Natural killer cell (primary cell): ENCODE results near the gene FUT8. TPM values are rescaled to one million over a fixed set of nuclear protein-coding genes. Genes with fewer than 3 reads are reported as not detected.

ENCODE experiments used
- ATAC-seq, 3 donors: fragments of 150-1000 bp in 2 of 3; fragments of 200-7000 bp in 1 of 3; cut with Tn5 transposase; 1 replicate in 1 of 3; 2 replicates in 2 of 3; pipeline ENCODE4 v1.10.0; 2021; ENCODE audit warnings: mild to moderate bottlenecking in 2 of 3, moderate library complexity in 2 of 3
- DNase-seq, 2 donors: peaks; one replicate each; pipeline versions ENCODE4 v3.0.0 to v3.0.0-alpha.2; 2013 to 2021; ENCODE audit warnings: mixed read lengths in 1 of 2
- H3K27ac ChIP-seq: one replicate; pipeline ENCODE4 v1.5.1; 2013; ENCODE audit warnings: mild to moderate bottlenecking, low read length
- H3K27me3 ChIP-seq: one replicate; pipeline ENCODE4 v1.6.1; 2013; ENCODE audit warnings: low read length; ENCODE audit not compliant: control insufficient read depth, insufficient read depth
- H3K36me3 ChIP-seq: one replicate; pipeline ENCODE4 v1.6.1; 2013; ENCODE audit warnings: low read length; ENCODE audit not compliant: control insufficient read depth, insufficient read depth
- H3K4me1 ChIP-seq: one replicate; pipeline ENCODE4 v1.6.1; 2013; ENCODE audit warnings: low read length; ENCODE audit not compliant: control insufficient read depth, insufficient read depth
- H3K4me3 ChIP-seq: one replicate; pipeline ENCODE4 v1.5.1; 2013; ENCODE audit warnings: low read length
- H3K9me3 ChIP-seq: one replicate; pipeline ENCODE4 v1.6.1; 2013; ENCODE audit warnings: low read length; ENCODE audit not compliant: control insufficient read depth, insufficient read depth
- H3K27ac Mint-ChIP-seq, 2 donors: one replicate each; pipeline ENCODE4 v1.8.0; 2022; ENCODE audit warnings: mild to moderate bottlenecking in 2 of 2, mixed read lengths in 2 of 2, moderate library complexity in 1 of 2
- H3K27me3 Mint-ChIP-seq, 2 donors: one replicate each; pipeline ENCODE4 v1.8.0; 2022; ENCODE audit warnings: low read depth in 2 of 2, mixed read lengths in 2 of 2
- H3K36me3 Mint-ChIP-seq: one replicate; pipeline ENCODE4 v1.8.0; 2022; ENCODE audit warnings: mixed read lengths
- H3K4me1 Mint-ChIP-seq, 2 donors: one replicate each; pipeline ENCODE4 v1.8.0; 2022; ENCODE audit warnings: mixed read lengths in 2 of 2
- H3K4me3 Mint-ChIP-seq: one replicate; pipeline ENCODE4 v1.8.0; 2022; ENCODE audit warnings: mild to moderate bottlenecking, moderate library complexity, mixed read lengths
- H3K9me3 Mint-ChIP-seq, 2 donors: one replicate each; pipeline ENCODE4 v1.8.0; 2022; ENCODE audit warnings: mixed read lengths in 2 of 2
- CTCF ChIP-seq: fragments of 200-600 bp; IDR thresholded peaks from one replicate; pipeline ENCODE4 v1.8.0; 2022; ENCODE audit warnings: antibody characterized with exemption
- WGBS: methylation state at CpG from one replicate; pipeline ENCODE4 v1.1.7; 2013; ENCODE audit warnings: missing lambda C conversion rate; ENCODE audit not compliant: insufficient coverage; 5-methylcytosine and 5-hydroxymethylcytosine counted together
- intact Hi-C: fragments of 100-400 bp; cut with micrococcal nuclease; formaldehyde crosslinking; loops from one replicate; pipeline ENCODE4 v1.14.2; 2022
- total RNA-seq, 4 donors: library from RNA; stranded (reverse); fragments of 120-200 nt in 1 of 4; gene quantifications; one replicate each; pipeline versions ENCODE4 v1.2.3 to v1.2.4, GENCODE V29; 2013 to 2022

FUT8 gene
- total RNA-seq, 3 donors from 2014 or later (not counting 1 experiment from before 2014, with no cell fraction given), result 20.7 to 29.2 (median 21.2) TPM

- no peak for DNase-seq
- no peak for TF ChIP-seq CTCF
- Mint-ChIP-seq H3K4me3 (no peak overlapping the region), H3K36me3 (no peaks in the 10 kb centered on the region), H3K27me3 (no peaks in the 10 kb centered on the region), H3K4me1 (peaks cover 16 to 30% of the 10 kb centered on the region in 2 donors), H3K27ac (no peak overlapping the region), H3K9me3 (no peaks in the 10 kb centered on the region)
- no peak for ATAC-seq
- WGBS, result 50% methylated on average over 3 of the region's 3 CpGs
- no peak overlapping the region for H3K4me3 ChIP-seq
- intact Hi-C loops, result no loop called here
- H3K36me3 ChIP-seq, result no peaks in the 10 kb centered on the region
- H3K9me3 ChIP-seq, result no peaks in the 10 kb centered on the region
- no peaks in the 10 kb centered on the region for H3K4me1 ChIP-seq
- no peak overlapping the region for H3K27ac ChIP-seq
- no peaks in the 10 kb centered on the region for H3K27me3 ChIP-seq
These were observed 21.8 kb downstream of the FUT8 start for GRCh38 chr14:65434216-65434850.

DNA sequence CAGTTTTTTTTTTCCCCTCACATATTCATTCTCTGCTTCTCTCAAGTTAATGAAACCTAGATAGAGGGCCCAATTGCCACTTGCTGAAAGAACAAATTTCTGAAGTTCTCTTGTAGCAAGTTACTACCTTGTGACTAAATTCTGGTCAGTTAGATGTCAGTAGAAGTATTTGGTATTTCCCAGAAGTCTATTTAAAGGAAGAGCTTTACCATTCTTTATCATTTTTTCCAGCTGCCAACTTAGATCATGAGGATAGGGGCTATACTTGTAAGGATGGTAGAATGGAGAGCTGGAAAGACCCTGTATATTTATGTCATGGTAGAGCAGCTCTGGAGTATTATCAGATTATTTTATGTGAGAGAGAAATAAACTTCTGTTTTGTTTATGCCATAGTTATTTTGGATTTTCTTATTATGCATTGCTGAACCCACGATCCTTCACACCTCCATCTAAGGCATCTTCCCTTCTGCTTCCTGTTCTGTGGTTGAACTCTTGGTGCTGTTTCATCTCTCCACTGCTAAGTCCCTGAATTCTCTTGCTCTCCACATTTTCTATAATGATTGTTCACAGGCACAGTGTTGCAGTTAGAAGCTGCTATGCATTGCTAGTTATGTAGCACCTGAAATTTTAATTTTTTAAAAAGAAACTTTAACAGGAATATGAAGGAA lies 25.9 kb downstream of the FUT8 start:
- no peaks in the 10 kb centered on the region for H3K27me3 ChIP-seq
- intact Hi-C loops, result no loop called here
- no peak for TF ChIP-seq CTCF
- Mint-ChIP-seq H3K27me3 (no peaks in the 10 kb centered on the region), H3K27ac (peak overlapping the region; percentile 24 to 25), H3K9me3 (no peaks in the 10 kb centered on the region), H3K36me3 (no peaks in the 10 kb centered on the region), H3K4me1 (peaks cover 16 to 26% of the 10 kb centered on the region in 2 donors), H3K4me3 (peak overlapping the region; percentile 49)
- ATAC-seq, result no peak
- H3K9me3 ChIP-seq, result no peaks in the 10 kb centered on the region
- no peak overlapping the region for H3K27ac ChIP-seq
- WGBS, result 0% methylated on average over 1 of the region's 1 CpG
- H3K4me3 ChIP-seq, result no peak overlapping the region
- DNase-seq, result peak in 1 of 2 donors; percentile 10
- H3K4me1 ChIP-seq, result no peaks in the 10 kb centered on the region
- H3K36me3 ChIP-seq, result no peaks in the 10 kb centered on the region

- Histone ChIP-seq H3K27ac (no peak overlapping the region), H3K4me1 (no peaks in the 10 kb centered on the region), H3K27me3 (no peaks in the 10 kb centered on the region), H3K9me3 (no peaks in the 10 kb centered on the region), H3K36me3 (no peaks in the 10 kb centered on the region), H3K4me3 (no peak overlapping the region)
- Mint-ChIP-seq H3K4me3 (peak overlapping the region; percentile 49), H3K36me3 (no peaks in the 10 kb centered on the region), H3K9me3 (no peaks in the 10 kb centered on the region), H3K4me1 (peaks cover 16 to 21% of the 10 kb centered on the region in 2 donors), H3K27ac (no peak overlapping the region), H3K27me3 (no peaks in the 10 kb centered on the region)
- intact Hi-C loops, result no loop called here
- no peak for DNase-seq
- no peak for TF ChIP-seq CTCF
- ATAC-seq, result no peak
These were observed 26.6 kb downstream of the FUT8 start for GRCh38 chr14:65439117-65439516.
